ENCODE results near the gene PUS10.

DNA sequence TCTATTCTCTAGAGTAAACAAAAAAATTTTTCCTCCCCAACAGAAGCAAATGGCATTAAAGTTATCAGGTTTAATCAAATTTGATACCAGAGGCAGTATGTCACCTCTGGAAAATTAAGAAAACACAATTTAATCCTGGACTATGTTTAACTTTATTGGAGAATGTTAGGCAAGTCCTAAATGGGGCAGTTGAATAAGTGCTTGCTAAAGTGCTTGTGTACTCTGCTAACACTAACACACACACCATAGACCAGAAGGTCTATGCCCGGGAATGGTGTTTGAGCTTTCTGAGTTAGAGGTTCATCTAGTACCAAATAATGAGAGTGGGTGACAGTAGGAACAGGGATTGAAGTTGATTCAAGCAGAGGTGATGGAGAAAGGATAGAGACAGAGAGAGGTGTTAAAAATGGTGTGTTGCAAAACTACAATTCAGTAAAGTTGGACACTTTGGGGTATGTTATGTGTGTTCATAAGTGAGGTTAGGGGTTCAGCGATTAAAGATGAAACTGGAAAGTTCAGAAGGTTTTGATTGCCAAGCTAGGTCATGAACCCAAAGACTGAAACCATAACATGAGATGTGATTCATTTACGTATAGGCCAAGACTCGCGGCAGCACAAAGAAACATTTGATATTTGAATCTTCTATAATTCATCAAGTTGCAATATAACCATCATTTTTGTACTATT lies 41.0 kb downstream of the PUS10 start:
- TF ChIP-seq, protein P1, sequence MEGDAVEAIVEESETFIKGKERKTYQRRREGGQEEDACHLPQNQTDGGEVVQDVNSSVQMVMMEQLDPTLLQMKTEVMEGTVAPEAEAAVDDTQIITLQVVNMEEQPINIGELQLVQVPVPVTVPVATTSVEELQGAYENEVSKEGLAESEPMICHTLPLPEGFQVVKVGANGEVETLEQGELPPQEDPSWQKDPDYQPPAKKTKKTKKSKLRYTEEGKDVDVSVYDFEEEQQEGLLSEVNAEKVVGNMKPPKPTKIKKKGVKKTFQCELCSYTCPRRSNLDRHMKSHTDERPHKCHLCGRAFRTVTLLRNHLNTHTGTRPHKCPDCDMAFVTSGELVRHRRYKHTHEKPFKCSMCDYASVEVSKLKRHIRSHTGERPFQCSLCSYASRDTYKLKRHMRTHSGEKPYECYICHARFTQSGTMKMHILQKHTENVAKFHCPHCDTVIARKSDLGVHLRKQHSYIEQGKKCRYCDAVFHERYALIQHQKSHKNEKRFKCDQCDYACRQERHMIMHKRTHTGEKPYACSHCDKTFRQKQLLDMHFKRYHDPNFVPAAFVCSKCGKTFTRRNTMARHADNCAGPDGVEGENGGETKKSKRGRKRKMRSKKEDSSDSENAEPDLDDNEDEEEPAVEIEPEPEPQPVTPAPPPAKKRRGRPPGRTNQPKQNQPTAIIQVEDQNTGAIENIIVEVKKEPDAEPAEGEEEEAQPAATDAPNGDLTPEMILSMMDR (IDR thresholded peaks at IDR 0.05), result no peak
- no peak for TF ChIP-seq EP300 (IDR thresholded peaks at IDR 0.05)
